Osteoblast (primary cell): ENCODE data around the gene AFF3. TPM values are rescaled to one million over a fixed set of nuclear protein-coding genes. Genes with fewer than 3 reads are reported as not detected.

Source experiments
- DNase-seq: peaks from one replicate; pipeline ENCODE4 v3.0.0; 2011; ENCODE audit warnings: low spot score, mixed read lengths; ENCODE audit not compliant: insufficient read length; ENCODE audit errors: missing footprints
- H2AFZ ChIP-seq: 2 replicates; pipeline ENCODE4 v1.6.0; 2011; ENCODE audit warnings: mild to moderate bottlenecking, low read length
- H3K27ac ChIP-seq: 2 replicates; pipeline ENCODE4 v1.5.1; 2011; ENCODE audit warnings: mild to moderate bottlenecking, low read depth, low read length, moderate library complexity
- H3K27me3 ChIP-seq: 2 replicates; pipeline ENCODE4 v1.6.0; 2012; ENCODE audit warnings: mild to moderate bottlenecking, control low read depth, inconsistent platforms, low read length, moderate library complexity; ENCODE audit not compliant: insufficient read depth
- H3K36me3 ChIP-seq: 2 replicates; pipeline ENCODE4 v1.5.1; 2011; ENCODE audit warnings: mild to moderate bottlenecking, low read length, control low read depth, moderate library complexity; ENCODE audit not compliant: insufficient read depth
- H3K4me1 ChIP-seq: 2 replicates; pipeline ENCODE4 v1.5.1; 2011; ENCODE audit warnings: mild to moderate bottlenecking, low read length, control low read depth, moderate library complexity; ENCODE audit not compliant: insufficient read depth
- H3K4me2 ChIP-seq: 2 replicates; pipeline ENCODE4 v1.6.0; 2011; ENCODE audit warnings: mild to moderate bottlenecking, low read length; ENCODE audit not compliant: insufficient read depth
- H3K4me3 ChIP-seq: fragments of 200-600 bp; sonication (generic); 3 replicates; pipeline ENCODE4 v1.5.1; 2012; ENCODE audit warnings: mild to moderate bottlenecking, low read length, inconsistent platforms; ENCODE audit not compliant: insufficient read depth
- H3K79me2 ChIP-seq: 2 replicates; pipeline ENCODE4 v1.6.0; 2012; ENCODE audit warnings: mild to moderate bottlenecking, low read length, control low read depth, inconsistent platforms; ENCODE audit not compliant: insufficient read depth
- H3K9me3 ChIP-seq: 2 replicates; pipeline ENCODE4 v1.5.1; 2011; ENCODE audit warnings: low read depth, low read length, control low read depth
- H4K20me1 ChIP-seq: 2 replicates; pipeline ENCODE4 v1.6.0; 2012; ENCODE audit warnings: mild to moderate bottlenecking, low read length, control low read depth; ENCODE audit not compliant: insufficient read depth
- total RNA-seq: library from RNA; depleted of rRNA; stranded (reverse); fragments of >200 nt; gene quantifications from 2 replicates; pipeline ENCODE4 v1.2.3, GENCODE V29; 2012
- TF ChIP-seq, protein P1 (sequence below): IDR thresholded peaks from 2 replicates; pipeline ENCODE4 v1.5.1; 2011; ENCODE audit warnings: mild to moderate bottlenecking, low read depth, low read length, moderate library complexity; ENCODE audit errors: extremely low read depth

The AFF3 gene
- total RNA-seq, 1 donor, result 4.3 TPM

DNA sequence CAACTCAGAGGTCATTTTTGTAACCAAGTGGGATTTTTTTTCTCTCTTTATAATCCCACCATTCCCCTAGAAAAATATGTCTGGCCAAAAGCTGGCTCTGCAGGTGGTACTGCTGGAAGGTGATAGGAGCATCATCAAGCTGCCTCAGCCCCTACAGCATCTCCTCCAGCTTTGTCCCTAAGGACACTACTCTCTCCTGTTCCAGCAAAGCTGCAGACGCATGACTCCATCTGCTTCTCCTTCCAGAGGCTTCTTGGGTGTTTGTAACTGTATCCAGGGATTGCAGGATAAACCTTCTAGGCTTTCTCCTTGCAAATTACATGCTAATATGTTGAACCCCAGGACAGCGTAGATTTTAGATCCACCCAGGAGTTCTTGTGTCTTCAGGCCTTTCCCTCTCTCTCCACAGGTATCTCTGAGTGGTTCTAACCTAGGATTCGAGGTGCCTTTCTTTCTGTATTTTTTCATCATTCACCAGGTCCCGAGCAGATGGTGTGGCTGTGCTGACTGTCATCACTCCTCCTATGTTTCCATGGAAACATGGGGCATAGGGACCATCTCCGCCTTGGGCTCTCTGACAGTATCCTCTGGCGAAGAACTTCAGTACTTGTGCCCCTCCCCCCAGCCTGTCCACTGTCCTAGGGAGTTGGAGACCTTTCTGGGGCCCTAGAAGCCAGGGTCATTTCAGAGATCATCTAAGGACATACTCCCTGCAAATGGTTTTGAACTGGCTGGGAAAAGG lies 34.3 kb downstream of the AFF3 start:
- no peak overlapping the region for H2AFZ ChIP-seq
- peaks cover 63% of the 10 kb centered on the region for H3K27me3 ChIP-seq
- no peaks in the 10 kb centered on the region for H3K4me1 ChIP-seq
- H3K4me2 ChIP-seq, result no peak overlapping the region
- H3K36me3 ChIP-seq, result no peaks in the 10 kb centered on the region
- TF ChIP-seq, protein P1, sequence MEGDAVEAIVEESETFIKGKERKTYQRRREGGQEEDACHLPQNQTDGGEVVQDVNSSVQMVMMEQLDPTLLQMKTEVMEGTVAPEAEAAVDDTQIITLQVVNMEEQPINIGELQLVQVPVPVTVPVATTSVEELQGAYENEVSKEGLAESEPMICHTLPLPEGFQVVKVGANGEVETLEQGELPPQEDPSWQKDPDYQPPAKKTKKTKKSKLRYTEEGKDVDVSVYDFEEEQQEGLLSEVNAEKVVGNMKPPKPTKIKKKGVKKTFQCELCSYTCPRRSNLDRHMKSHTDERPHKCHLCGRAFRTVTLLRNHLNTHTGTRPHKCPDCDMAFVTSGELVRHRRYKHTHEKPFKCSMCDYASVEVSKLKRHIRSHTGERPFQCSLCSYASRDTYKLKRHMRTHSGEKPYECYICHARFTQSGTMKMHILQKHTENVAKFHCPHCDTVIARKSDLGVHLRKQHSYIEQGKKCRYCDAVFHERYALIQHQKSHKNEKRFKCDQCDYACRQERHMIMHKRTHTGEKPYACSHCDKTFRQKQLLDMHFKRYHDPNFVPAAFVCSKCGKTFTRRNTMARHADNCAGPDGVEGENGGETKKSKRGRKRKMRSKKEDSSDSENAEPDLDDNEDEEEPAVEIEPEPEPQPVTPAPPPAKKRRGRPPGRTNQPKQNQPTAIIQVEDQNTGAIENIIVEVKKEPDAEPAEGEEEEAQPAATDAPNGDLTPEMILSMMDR, result no peak
- H3K4me3 ChIP-seq, result no peak overlapping the region
- H3K27ac ChIP-seq, result no peak overlapping the region
- DNase-seq, result no peak
- H3K9me3 ChIP-seq, result no peaks in the 10 kb centered on the region
- no peaks in the 10 kb centered on the region for H4K20me1 ChIP-seq
- no peaks in the 10 kb centered on the region for H3K79me2 ChIP-seq

DNA sequence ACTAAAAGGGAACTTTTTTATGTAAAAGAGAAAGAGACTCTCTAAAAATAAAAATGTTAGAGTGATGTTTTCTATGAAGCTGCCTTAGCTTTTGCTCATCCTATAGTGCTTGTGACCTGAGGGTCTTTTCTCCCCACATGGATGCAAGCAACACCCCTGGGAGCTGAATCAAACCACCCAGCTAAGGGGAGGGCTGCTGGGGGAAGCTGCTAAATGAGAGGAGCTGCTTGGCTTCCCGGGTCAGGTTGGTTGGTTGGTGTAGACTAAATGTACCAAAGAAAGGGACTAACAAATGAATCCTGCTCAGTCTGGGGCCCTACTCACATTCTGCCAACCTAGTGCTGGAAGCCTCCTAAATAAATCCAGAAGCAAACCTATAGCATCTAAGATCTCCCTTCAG lies 35.0 kb downstream of the AFF3 start:
- H4K20me1 ChIP-seq, result no peaks in the 10 kb centered on the region
- no peak overlapping the region for H2AFZ ChIP-seq
- H3K4me3 ChIP-seq, result no peak overlapping the region
- H3K27me3 ChIP-seq, result peaks cover 63% of the 10 kb centered on the region
- H3K9me3 ChIP-seq, result no peaks in the 10 kb centered on the region
- no peaks in the 10 kb centered on the region for H3K4me1 ChIP-seq
- no peak overlapping the region for H3K4me2 ChIP-seq
- TF ChIP-seq, protein P1, result no peak
- no peak overlapping the region for H3K27ac ChIP-seq
- H3K36me3 ChIP-seq, result no peaks in the 10 kb centered on the region
- DNase-seq, result no peak
- no peaks in the 10 kb centered on the region for H3K79me2 ChIP-seq

DNA sequence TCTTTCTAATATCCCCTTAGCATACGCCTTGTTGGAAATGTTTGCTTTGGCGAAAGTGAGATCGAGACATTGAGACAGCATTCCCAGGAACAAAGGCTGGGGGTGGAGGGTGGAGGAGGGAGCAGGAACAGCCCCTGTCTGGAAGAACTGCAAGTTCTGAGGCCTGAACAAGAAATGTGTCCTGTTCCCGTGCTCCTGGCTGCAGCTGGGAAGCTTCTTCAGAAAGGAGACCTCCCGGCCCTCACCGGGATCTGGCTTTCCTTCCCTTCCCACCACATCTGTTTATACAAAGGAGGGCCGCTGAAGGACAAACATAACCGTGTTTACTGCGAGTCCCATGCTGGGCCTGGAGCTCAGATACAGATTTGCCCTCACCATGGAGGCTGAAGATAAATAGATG lies 35.9 kb downstream of the AFF3 start:
- H4K20me1 ChIP-seq, result no peaks in the 10 kb centered on the region
- no peak overlapping the region for H2AFZ ChIP-seq
- no peak overlapping the region for H3K4me3 ChIP-seq
- H3K4me2 ChIP-seq, result no peak overlapping the region
- H3K4me1 ChIP-seq, result no peaks in the 10 kb centered on the region
- H3K79me2 ChIP-seq, result no peaks in the 10 kb centered on the region
- H3K9me3 ChIP-seq, result no peaks in the 10 kb centered on the region
- H3K27me3 ChIP-seq, result peaks cover 58% of the 10 kb centered on the region
- H3K27ac ChIP-seq, result no peak overlapping the region
- peak; percentile 44 for DNase-seq
- TF ChIP-seq, protein P1, result no peak
- H3K36me3 ChIP-seq, result no peaks in the 10 kb centered on the region

DNA sequence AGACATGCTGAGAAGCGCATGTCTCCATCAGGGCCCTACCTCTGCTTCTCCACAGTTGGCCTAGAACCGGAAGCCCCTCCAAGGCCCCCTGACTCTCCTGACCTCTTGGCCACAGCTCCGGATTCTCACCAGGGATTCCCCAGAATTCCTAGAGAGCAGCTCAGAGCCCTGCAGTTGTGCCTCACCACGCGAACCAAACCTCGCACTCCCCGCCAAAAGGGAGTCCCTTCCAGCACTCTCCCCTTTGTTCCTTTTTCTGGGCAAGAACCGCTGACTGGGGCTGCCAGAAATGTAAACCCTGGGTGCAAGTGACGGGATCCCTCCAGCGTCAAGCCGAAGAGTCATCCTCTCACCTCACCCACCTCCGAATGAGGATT lies 36.7 kb downstream of the AFF3 start:
- DNase-seq, result no peak
- Histone ChIP-seq H3K79me2 (no peaks in the 10 kb centered on the region), H3K4me1 (no peaks in the 10 kb centered on the region), H2AFZ (no peak overlapping the region), H3K27me3 (peaks cover 50% of the 10 kb centered on the region), H3K9me3 (no peaks in the 10 kb centered on the region), H3K4me3 (peak overlapping the region; percentile 66), H3K4me2 (peak overlapping the region; percentile 71), H3K27ac (no peak overlapping the region), H3K36me3 (no peaks in the 10 kb centered on the region), H4K20me1 (no peaks in the 10 kb centered on the region)
- TF ChIP-seq, protein P1, result no peak
